DOHH2 (cell line): ENCODE measurements around the gene CAPRIN2.

ENCODE experiments used
- H3F3A ChIP-seq: fragments of 200-600 bp; sonication (generic), shearing (Covaris generic); 2 replicates; pipeline ENCODE4 v1.6.0; 2016; ENCODE audit warnings: antibody characterized with exemption, mild to moderate bottlenecking; ENCODE audit not compliant: control insufficient read depth, insufficient read depth
- H3K27ac ChIP-seq: fragments of 200-600 bp; sonication (generic); 2 replicates; pipeline ENCODE4 v1.5.1; 2014; ENCODE audit warnings: low read depth, mild to moderate bottlenecking, low read length, moderate library complexity
- H3K27me3 ChIP-seq: fragments of 200-600 bp; sonication (generic); 2 replicates; pipeline ENCODE4 v1.6.1; 2014; ENCODE audit warnings: mild to moderate bottlenecking, low read length, mixed read lengths; ENCODE audit not compliant: control insufficient read depth
- H3K36me3 ChIP-seq: fragments of 200-600 bp; sonication (generic); 2 replicates; pipeline ENCODE4 v1.6.1; 2014; ENCODE audit warnings: mild to moderate bottlenecking, low read length, moderate library complexity, mixed read lengths; ENCODE audit not compliant: control insufficient read depth
- H3K4me1 ChIP-seq: fragments of 200-600 bp; sonication (generic); 2 replicates; pipeline ENCODE4 v1.6.1; 2014; ENCODE audit warnings: mild to moderate bottlenecking, low read length, mixed read lengths; ENCODE audit not compliant: control insufficient read depth
- H3K4me2 ChIP-seq: fragments of 200-600 bp; sonication (generic); 2 replicates; pipeline ENCODE4 v1.6.0; 2014; ENCODE audit warnings: mild to moderate bottlenecking, low read length, moderate library complexity
- H3K4me3 ChIP-seq: fragments of 200-600 bp; sonication (generic); 2 replicates; pipeline ENCODE4 v1.5.1; 2014; ENCODE audit warnings: mild to moderate bottlenecking, low read length, mixed read lengths
- H3K79me2 ChIP-seq: fragments of 200-600 bp; sonication (generic); 2 replicates; pipeline ENCODE4 v1.6.1; 2014; ENCODE audit warnings: mild to moderate bottlenecking, low read length, mixed read lengths; ENCODE audit not compliant: control insufficient read depth
- H3K9me2 ChIP-seq: fragments of 200-600 bp; sonication (generic); replicated peaks from 2 replicates; pipeline ENCODE4 v1.6.1; 2014; ENCODE audit warnings: mild to moderate bottlenecking, low read length, mixed read lengths; ENCODE audit not compliant: control insufficient read depth
- H3K9me3 ChIP-seq: fragments of 200-600 bp; sonication (generic); 2 replicates; pipeline ENCODE4 v1.6.1; 2014; ENCODE audit warnings: antibody characterized with exemption, low read length, mixed read lengths; ENCODE audit not compliant: control insufficient read depth, insufficient read depth
- H4K20me1 ChIP-seq: fragments of 200-600 bp; sonication (generic); 2 replicates; pipeline ENCODE4 v1.6.0; 2014; ENCODE audit warnings: low read depth, mild to moderate bottlenecking, antibody characterized with exemption, low read length, moderate library complexity; ENCODE audit not compliant: control insufficient read depth, insufficient read depth
- CTCF ChIP-seq: fragments of 200-600 bp; sonication (generic); IDR thresholded peaks from one replicate; pipeline ENCODE4 v1.5.1; 2014; ENCODE audit warnings: antibody characterized with exemption, mild to moderate bottlenecking, low read depth, low read length; ENCODE audit not compliant: poor library complexity, severe bottlenecking
- EZH2phosphoT487 ChIP-seq: fragments of 200-600 bp; sonication (generic); IDR thresholded peaks from 2 replicates; pipeline ENCODE4 v1.6.1; 2017; ENCODE audit warnings: borderline replicate concordance, mild to moderate bottlenecking, antibody characterized with exemption, low read length, moderate library complexity, mixed read lengths

Gene CAPRIN2

GRCh38 chr12:30794020-30794419 lies 39.3 kb upstream of the CAPRIN2 start:
- H3K79me2 ChIP-seq = no peaks in the 10 kb centered on the region
- no peak for TF ChIP-seq CTCF
- TF ChIP-seq EZH2phosphoT487 = no peak
- H3K27ac ChIP-seq = no peak overlapping the region
- no peaks in the 10 kb centered on the region for H3K9me3 ChIP-seq
- no peaks in the 10 kb centered on the region for H4K20me1 ChIP-seq
- H3K4me1 ChIP-seq = no peaks in the 10 kb centered on the region
- no peaks in the 10 kb centered on the region for H3F3A ChIP-seq
- H3K4me2 ChIP-seq = no peak overlapping the region
- H3K4me3 ChIP-seq = no peak overlapping the region
- H3K36me3 ChIP-seq = no peaks in the 10 kb centered on the region
- H3K9me2 ChIP-seq = no peaks in the 10 kb centered on the region
- no peaks in the 10 kb centered on the region for H3K27me3 ChIP-seq

GRCh38 chr12:30792648-30793499 lies 38.1 kb upstream of the CAPRIN2 start:
- Histone ChIP-seq H3K4me2 (no peak overlapping the region), H3K27ac (no peak overlapping the region), H3K36me3 (no peaks in the 10 kb centered on the region), H3K4me1 (no peaks in the 10 kb centered on the region), H3F3A (no peaks in the 10 kb centered on the region), H3K27me3 (no peaks in the 10 kb centered on the region), H3K4me3 (no peak overlapping the region), H4K20me1 (no peaks in the 10 kb centered on the region), H3K9me2 (no peaks in the 10 kb centered on the region), H3K79me2 (no peaks in the 10 kb centered on the region), H3K9me3 (no peaks in the 10 kb centered on the region)
- TF ChIP-seq CTCF = no peak
- TF ChIP-seq EZH2phosphoT487 = no peak

GRCh38 chr12:30792085-30792484 lies 37.3 kb upstream of the CAPRIN2 start:
- Histone ChIP-seq H3K4me1 (no peaks in the 10 kb centered on the region), H4K20me1 (no peaks in the 10 kb centered on the region), H3K4me2 (no peak overlapping the region), H3F3A (no peaks in the 10 kb centered on the region), H3K4me3 (no peak overlapping the region), H3K27me3 (no peaks in the 10 kb centered on the region), H3K9me3 (no peaks in the 10 kb centered on the region), H3K9me2 (no peaks in the 10 kb centered on the region), H3K27ac (no peak overlapping the region), H3K36me3 (no peaks in the 10 kb centered on the region), H3K79me2 (no peaks in the 10 kb centered on the region)
- TF ChIP-seq EZH2phosphoT487 = no peak
- TF ChIP-seq CTCF = no peak
